Neural crest cell (in vitro differentiated cells): Measurements from ENCODE around the gene GUCY1B1. TPM values are rescaled to one million over a fixed set of nuclear protein-coding genes. Genes with fewer than 3 reads are reported as not detected.

Source experiments
- DNase-seq: peaks from one replicate; pipeline ENCODE4 v3.0.0; 2021; ENCODE audit warnings: low read depth, mixed read lengths, low spot score
- H3K27ac Mint-ChIP-seq: one replicate; pipeline ENCODE4 v1.8.0; 2021; ENCODE audit warnings: mild to moderate bottlenecking, mixed read lengths; ENCODE audit not compliant: unreplicated experiment
- H3K27me3 Mint-ChIP-seq: 2 replicates; pipeline ENCODE4 v1.8.0; 2021; ENCODE audit warnings: low read depth, mild to moderate bottlenecking, mixed read lengths
- H3K36me3 Mint-ChIP-seq: 2 replicates; pipeline ENCODE4 v1.8.0; 2021; ENCODE audit warnings: low read depth, mild to moderate bottlenecking, mixed read lengths
- H3K4me1 Mint-ChIP-seq: 2 replicates; pipeline ENCODE4 v1.8.0; 2021; ENCODE audit warnings: mixed read lengths
- H3K4me3 Mint-ChIP-seq: one replicate; pipeline ENCODE4 v1.8.0; 2021; ENCODE audit warnings: mild to moderate bottlenecking, mixed read lengths
- H3K9me3 Mint-ChIP-seq: 2 replicates; pipeline ENCODE4 v1.8.0; 2021; ENCODE audit warnings: mixed read lengths
- total RNA-seq: library from RNA; stranded (reverse); gene quantifications from 2 replicates; pipeline ENCODE4 v1.2.1, GENCODE V29; 2021
- TF ChIP-seq, protein P1 (sequence below): fragments of 200-600 bp; sonication (generic); conservative IDR thresholded peaks from 2 replicates; pipeline ENCODE4 v1.5.0; 2021; ENCODE audit warnings: antibody characterized with exemption, mild to moderate bottlenecking

Gene GUCY1B1
- total RNA-seq, 1 donor from 2014 or later: 6.1 TPM

DNA sequence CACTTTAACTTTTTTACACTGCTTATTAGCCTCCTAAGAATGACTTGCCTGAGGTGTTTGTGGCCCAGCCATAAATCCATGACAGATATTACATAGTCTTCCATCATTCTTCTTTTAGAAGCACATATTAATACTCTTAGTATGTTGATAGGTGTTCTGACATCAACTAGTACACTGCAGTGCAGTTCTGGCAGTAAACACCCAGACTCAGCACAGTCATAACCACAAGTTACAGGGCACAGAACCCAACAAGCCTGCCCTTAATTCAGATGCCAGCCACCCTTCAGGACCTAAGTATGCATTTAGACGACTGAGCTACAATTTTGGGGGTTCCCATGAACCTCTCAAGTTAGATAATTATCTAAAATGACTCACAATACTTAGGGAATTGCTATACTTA lies 36.5 kb upstream of the GUCY1B1 start:
- H3K27ac Mint-ChIP-seq: no peak overlapping the region

DNA sequence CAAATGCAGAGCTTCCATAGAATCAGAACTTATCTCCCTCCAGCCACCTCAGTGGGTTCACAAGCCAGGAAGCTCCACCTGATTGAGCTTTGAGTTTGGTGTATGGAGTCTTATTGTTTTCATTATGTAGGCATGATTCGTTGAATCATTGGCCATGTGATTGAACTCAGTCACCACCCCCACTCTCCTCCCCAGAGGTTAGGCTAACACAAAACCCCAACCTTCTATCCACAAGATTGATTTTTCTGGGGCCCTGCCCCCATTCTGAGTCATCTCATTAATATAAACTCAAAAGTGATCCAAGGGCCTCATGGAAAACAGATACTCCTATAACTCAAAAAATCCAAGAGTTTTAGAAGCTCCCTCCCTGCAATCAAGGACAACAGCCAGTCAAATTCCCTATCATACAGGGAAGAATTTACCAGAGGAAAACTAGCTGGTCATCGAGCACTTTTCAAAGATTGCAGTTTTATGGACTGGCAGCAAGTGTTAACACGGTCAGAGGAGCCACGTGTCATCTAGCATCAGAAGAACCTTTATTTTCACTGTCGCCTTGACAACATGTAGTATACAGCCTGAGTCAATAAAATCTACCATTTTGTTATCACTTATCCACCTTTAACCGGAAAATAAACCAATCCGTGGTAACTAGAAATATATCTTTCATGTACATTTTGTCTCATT lies 35.9 kb upstream of the GUCY1B1 start:
- TF ChIP-seq, protein P1, sequence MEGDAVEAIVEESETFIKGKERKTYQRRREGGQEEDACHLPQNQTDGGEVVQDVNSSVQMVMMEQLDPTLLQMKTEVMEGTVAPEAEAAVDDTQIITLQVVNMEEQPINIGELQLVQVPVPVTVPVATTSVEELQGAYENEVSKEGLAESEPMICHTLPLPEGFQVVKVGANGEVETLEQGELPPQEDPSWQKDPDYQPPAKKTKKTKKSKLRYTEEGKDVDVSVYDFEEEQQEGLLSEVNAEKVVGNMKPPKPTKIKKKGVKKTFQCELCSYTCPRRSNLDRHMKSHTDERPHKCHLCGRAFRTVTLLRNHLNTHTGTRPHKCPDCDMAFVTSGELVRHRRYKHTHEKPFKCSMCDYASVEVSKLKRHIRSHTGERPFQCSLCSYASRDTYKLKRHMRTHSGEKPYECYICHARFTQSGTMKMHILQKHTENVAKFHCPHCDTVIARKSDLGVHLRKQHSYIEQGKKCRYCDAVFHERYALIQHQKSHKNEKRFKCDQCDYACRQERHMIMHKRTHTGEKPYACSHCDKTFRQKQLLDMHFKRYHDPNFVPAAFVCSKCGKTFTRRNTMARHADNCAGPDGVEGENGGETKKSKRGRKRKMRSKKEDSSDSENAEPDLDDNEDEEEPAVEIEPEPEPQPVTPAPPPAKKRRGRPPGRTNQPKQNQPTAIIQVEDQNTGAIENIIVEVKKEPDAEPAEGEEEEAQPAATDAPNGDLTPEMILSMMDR: no peak
- no peak overlapping the region for H3K4me3 Mint-ChIP-seq
- peaks cover 5% of the 10 kb centered on the region for H3K27me3 Mint-ChIP-seq
- no peaks in the 10 kb centered on the region for H3K4me1 Mint-ChIP-seq
- no peak for DNase-seq
- no peak overlapping the region for H3K27ac Mint-ChIP-seq
- H3K9me3 Mint-ChIP-seq: no peaks in the 10 kb centered on the region
- no peaks in the 10 kb centered on the region for H3K36me3 Mint-ChIP-seq

More for the DNA sequence above, 36.5 kb upstream of the GUCY1B1 start:
- no peak for DNase-seq
- Mint-ChIP-seq H3K9me3 (no peaks in the 10 kb centered on the region), H3K36me3 (no peaks in the 10 kb centered on the region), H3K27me3 (peaks cover 5% of the 10 kb centered on the region), H3K4me1 (no peaks in the 10 kb centered on the region), H3K4me3 (no peak overlapping the region)
- TF ChIP-seq, protein P1: no peak

DNA sequence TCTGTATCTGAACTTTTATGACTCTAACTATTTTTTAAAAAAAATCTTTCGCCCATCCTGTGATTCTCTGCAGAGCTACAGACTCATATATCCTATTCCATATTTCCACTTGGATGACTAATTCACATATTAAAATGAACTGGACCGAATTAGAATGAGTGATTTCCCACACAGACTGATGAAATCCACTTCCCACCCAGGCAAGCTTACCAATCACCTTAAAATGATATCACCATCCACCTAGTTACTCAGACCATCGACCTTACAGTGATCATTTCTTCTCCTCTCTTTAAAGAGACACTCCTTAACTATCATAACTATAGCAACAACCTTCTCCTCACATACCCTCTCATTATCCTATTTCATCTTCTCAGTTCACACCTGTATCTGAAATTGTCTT lies 34.1 kb upstream of the GUCY1B1 start:
- Mint-ChIP-seq H3K27ac (no peak overlapping the region), H3K27me3 (peaks cover 3% of the 10 kb centered on the region), H3K9me3 (no peaks in the 10 kb centered on the region), H3K4me1 (no peaks in the 10 kb centered on the region), H3K36me3 (no peaks in the 10 kb centered on the region), H3K4me3 (no peak overlapping the region)
- no peak for DNase-seq
- TF ChIP-seq, protein P1: no peak

DNA sequence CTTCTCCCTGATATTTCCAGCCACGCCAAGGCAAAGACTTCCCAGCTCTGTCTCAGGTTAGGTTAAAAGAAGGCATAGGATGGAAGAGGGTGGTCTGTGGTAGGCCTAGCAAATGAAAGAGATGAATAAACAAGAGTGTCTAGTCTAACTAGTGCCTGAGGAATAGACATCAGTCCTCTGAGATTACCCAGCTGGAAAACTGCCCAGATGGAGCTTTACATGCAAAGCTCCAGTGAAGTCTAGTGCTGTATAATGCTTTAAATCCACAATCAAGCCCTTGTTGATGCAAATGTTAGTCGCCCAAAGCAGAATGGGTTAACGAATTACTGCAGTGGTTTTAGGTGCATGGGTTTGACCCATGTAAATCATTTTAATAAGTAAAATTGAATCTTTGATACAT lies 24.8 kb upstream of the GUCY1B1 start:
- no peaks in the 10 kb centered on the region for H3K9me3 Mint-ChIP-seq
- no peak overlapping the region for H3K4me3 Mint-ChIP-seq
- no peaks in the 10 kb centered on the region for H3K4me1 Mint-ChIP-seq
- H3K27me3 Mint-ChIP-seq: no peaks in the 10 kb centered on the region
- DNase-seq: no peak
- no peak overlapping the region for H3K27ac Mint-ChIP-seq
- TF ChIP-seq, protein P1: no peak
- no peaks in the 10 kb centered on the region for H3K36me3 Mint-ChIP-seq

DNA sequence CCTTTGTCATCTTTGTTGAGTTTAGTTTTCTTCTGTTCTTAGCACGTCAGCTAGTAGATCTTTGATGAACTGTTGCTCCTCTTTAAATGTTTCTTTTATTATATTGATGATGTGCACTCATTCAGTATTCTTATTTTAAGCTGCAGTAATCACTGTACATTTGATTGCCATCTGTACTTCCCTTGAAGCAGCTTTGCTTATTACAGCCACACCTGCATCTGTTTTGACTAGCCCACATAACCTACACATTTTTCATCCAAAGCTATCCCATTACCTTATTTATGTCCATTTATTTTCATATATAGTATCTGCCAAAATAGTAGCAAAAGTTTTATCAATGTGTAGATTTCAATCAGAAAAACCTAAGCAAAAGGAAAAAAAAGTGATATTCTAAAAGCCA lies 23.9 kb upstream of the GUCY1B1 start:
- no peaks in the 10 kb centered on the region for H3K4me1 Mint-ChIP-seq
- H3K9me3 Mint-ChIP-seq: no peaks in the 10 kb centered on the region
- no peak for DNase-seq
- TF ChIP-seq, protein P1: no peak
- no peak overlapping the region for H3K27ac Mint-ChIP-seq
- no peaks in the 10 kb centered on the region for H3K27me3 Mint-ChIP-seq
- H3K4me3 Mint-ChIP-seq: no peak overlapping the region
- H3K36me3 Mint-ChIP-seq: no peaks in the 10 kb centered on the region
